ENCODE results near the gene RTN4RL2. TPM values are rescaled to one million over a fixed set of nuclear protein-coding genes. Genes with fewer than 3 reads are reported as not detected.

The RTN4RL2 gene
- total and polyA plus RNA-seq, 7 experiments from 2014 or later: 0.08 to 0.47 (median 0.27) TPM; not detected in 2

DNA sequence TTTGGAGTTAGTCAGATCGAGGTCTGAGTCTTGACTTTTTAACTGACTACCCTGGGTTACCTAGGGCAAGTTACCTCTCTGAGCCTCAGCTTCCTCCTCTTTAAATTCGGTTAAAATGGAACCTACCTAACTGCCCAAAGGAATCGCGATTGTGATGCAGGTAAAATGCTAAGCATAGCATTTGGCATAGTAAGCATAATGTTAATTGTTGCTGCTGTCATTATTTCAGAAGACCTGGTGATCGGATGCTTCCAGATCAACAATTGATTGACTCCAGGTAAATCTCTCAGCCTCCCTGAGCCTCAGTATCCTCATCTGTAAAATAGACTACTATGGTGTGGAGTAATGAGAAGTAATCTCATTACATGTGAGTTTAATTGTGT is 55.7 kb downstream of the RTN4RL2 start:
- ChIA-PET CTCF (interaction anchor here (0.9 to 5.3 kb wide), 5 partner anchors 9 to 128 kb away, joined by 3 to 43 read pairs (median 4); no protein-coding TSS in a partner anchor), POLR2A (interaction anchor here (1.0 to 3.1 kb wide), 5 partner anchors 8 to 91 kb away, joined by 3 to 12 read pairs (median 5); no protein-coding TSS in a partner anchor)
- Histone ChIP-seq H3K4me3 (ENCODE audit: low read length) (peak overlapping the region; percentile 63), H3K27me3 (ENCODE audit: control insufficient read depth in 2 of 2, insufficient read depth in 2 of 2, low read length in 2 of 2) (no peaks in the 10 kb centered on the region), H3K9me3 (ENCODE audit: control insufficient read depth in 2 of 3, low read length in 3 of 3) (no peaks in the 10 kb centered on the region), H3K27ac (ENCODE audit: low read depth, low read length) (peak overlapping the region; percentile 63), H3K36me3 (ENCODE audit: control insufficient read depth in 2 of 3, insufficient read depth in 3 of 3, low read length in 3 of 3) (peaks cover 0 to 12% (median 0%) of the 10 kb centered on the region in 3 experiments), H3K4me1 (ENCODE audit: control insufficient read depth in 2 of 2, insufficient read depth in 2 of 2, low read length in 2 of 2) (peaks cover 5 to 7% of the 10 kb centered on the region in 2 donors)
- Mint-ChIP-seq H3K27ac (peak overlapping the region; percentile 23 to 93 (median 73)), H3K9me3 (no peaks in the 10 kb centered on the region), H3K4me1 (peaks cover 19 to 31% (median 29%) of the 10 kb centered on the region in 7 donors), H3K36me3 (no peaks in the 10 kb centered on the region), H3K27me3 (peaks cover 0 to 10% (median 0%) of the 10 kb centered on the region in 5 donors), H3K4me3 (peak overlapping the region; percentile 89 to 99 (median 98))
- intact Hi-C loops (cut with micrococcal nuclease): no loop called here
- DNase-seq (no peak), ATAC-seq (no peak)

DNA sequence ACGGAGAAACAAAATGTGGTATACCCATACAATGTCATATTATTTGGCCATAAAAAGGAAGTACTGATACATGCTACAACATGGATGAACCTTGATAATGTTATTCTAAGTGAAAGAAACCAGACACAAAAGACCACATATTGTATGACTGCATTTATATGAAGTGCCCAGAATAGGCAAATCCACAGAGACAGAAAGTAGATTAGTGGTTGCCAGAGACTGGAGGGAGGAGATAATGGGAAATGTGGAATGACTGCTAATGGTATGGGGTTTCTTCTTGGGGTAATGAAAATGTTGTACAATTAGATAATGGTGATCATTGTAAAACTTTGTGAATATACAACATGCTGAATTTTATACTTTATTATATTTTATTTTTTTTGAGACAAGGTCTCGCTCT is 60.8 kb downstream of the RTN4RL2 start:
- H3K4me1 Mint-ChIP-seq: peaks cover under 1 to 4% (median 2%) of the 10 kb centered on the region in 7 donors
- CTCF ChIA-PET: interaction anchor here (0.6 to 2.1 kb wide), 5 partner anchors 15 to 175 kb away, joined by 3 to 12 read pairs (median 4); no protein-coding TSS in a partner anchor

DNA sequence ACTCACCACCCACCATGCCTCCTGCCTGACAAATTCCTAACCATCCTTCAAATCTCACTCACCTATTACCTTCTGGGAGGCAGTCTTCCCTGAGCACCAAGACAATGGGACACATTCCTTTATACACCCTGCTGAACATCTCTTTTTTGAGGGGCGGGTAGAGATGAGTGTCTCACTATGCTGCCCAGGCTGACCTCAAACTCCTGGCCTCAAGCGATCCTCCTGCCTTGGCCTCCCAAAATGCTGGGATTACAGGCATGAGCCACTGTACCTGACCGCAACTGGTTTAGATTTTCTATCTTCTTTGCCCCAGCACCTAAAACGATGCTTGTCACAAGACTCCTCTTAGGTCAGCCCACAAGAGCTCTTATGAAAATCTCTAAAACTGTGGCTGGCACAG is 63.1 kb downstream of the RTN4RL2 start:
- Mint-ChIP-seq H3K27ac (peak overlapping the region in 1 of 9 donors; percentile 1), H3K9me3 (peaks cover 0 to 5% (median 0%) of the 10 kb centered on the region in 11 donors), H3K4me1 (peaks cover 0 to 13% (median 10%) of the 10 kb centered on the region in 7 donors), H3K27me3 (no peaks in the 10 kb centered on the region), H3K4me3 (no peak overlapping the region), H3K36me3 (peaks cover 0 to 6% (median 0%) of the 10 kb centered on the region in 5 donors)
- CTCF ChIA-PET: interaction anchor here (0.9 to 9.1 kb wide), 3 partner anchors 30 to 66 kb away, joined by 11 to 286 read pairs (median 107); partner anchors contain the start of gene RTN4RL2
- DNase-seq (no peak), ATAC-seq (no peak)
- Histone ChIP-seq H3K36me3 (ENCODE audit: control insufficient read depth in 2 of 3, insufficient read depth in 3 of 3, low read length in 3 of 3) (peaks cover 0 to under 1% (median 0%) of the 10 kb centered on the region in 3 experiments), H3K4me3 (ENCODE audit: low read length) (no peak overlapping the region), H3K4me1 (ENCODE audit: control insufficient read depth in 2 of 2, insufficient read depth in 2 of 2, low read length in 2 of 2) (peaks cover 0 to 8% of the 10 kb centered on the region in 2 donors), H3K9me3 (ENCODE audit: control insufficient read depth in 2 of 3, low read length in 3 of 3) (no peaks in the 10 kb centered on the region), H3K27ac (ENCODE audit: low read depth, low read length) (no peak overlapping the region), H3K27me3 (ENCODE audit: control insufficient read depth in 2 of 2, insufficient read depth in 2 of 2, low read length in 2 of 2) (no peaks in the 10 kb centered on the region)
- POLR2A ChIA-PET: interaction anchor here (0.7 to 2.0 kb wide), 2 partner anchors 9 to 70 kb away, joined by 3 to 12 read pairs; partner anchors contain the start of gene SLC43A1
- intact Hi-C loops (cut with micrococcal nuclease): no loop called here

More for the DNA sequence above, 60.8 kb downstream of the RTN4RL2 start:
- Histone ChIP-seq H3K4me1 (ENCODE audit: control insufficient read depth in 2 of 2, insufficient read depth in 2 of 2, low read length in 2 of 2) (no peaks in the 10 kb centered on the region), H3K4me3 (ENCODE audit: low read length) (no peak overlapping the region), H3K27me3 (ENCODE audit: control insufficient read depth in 2 of 2, insufficient read depth in 2 of 2, low read length in 2 of 2) (no peaks in the 10 kb centered on the region), H3K9me3 (ENCODE audit: control insufficient read depth in 2 of 3, low read length in 3 of 3) (no peaks in the 10 kb centered on the region), H3K36me3 (ENCODE audit: control insufficient read depth in 2 of 3, insufficient read depth in 3 of 3, low read length in 3 of 3) (no peaks in the 10 kb centered on the region), H3K27ac (ENCODE audit: low read depth, low read length) (no peak overlapping the region)
- no peak for DNase-seq
- peaks cover 0 to 5% (median 0%) of the 10 kb centered on the region in 11 donors for H3K9me3 Mint-ChIP-seq
- no peak for ATAC-seq
- intact Hi-C loops (cut with micrococcal nuclease): no loop called here
- H3K27ac Mint-ChIP-seq: no peak overlapping the region
- peaks cover 0 to 7% (median 0%) of the 10 kb centered on the region in 5 donors for H3K27me3 Mint-ChIP-seq
- POLR2A ChIA-PET: no interaction called here
- no peak overlapping the region for H3K4me3 Mint-ChIP-seq
- peaks cover 0 to 4% (median 0%) of the 10 kb centered on the region in 5 donors for H3K36me3 Mint-ChIP-seq

Other genes starting within 250 kb of the RTN4RL2 start
- gene APLNR, start 223.3 kb upstream of the RTN4RL2 start, total RNA-seq: not detected
- gene APLNR, start 223.3 kb upstream of the RTN4RL2 start, polyA plus RNA-seq: not detected
- gene TNKS1BP1, start 135.6 kb upstream of the RTN4RL2 start, total RNA-seq: 10 to 100 TPM; 11.2 to 22.0 (median 15.9) TPM
- 1 to 10 TPM; 2.8 to 7.5 TPM for gene TNKS1BP1, start 135.6 kb upstream of the RTN4RL2 start, polyA plus RNA-seq
- 100 to 1,000 TPM in 1 of 5 experiments, 10 to 100 TPM in 4; 46.9 to 146 (median 70.1) TPM for gene SSRP1, start 124.6 kb upstream of the RTN4RL2 start, total RNA-seq
- gene SSRP1, start 124.6 kb upstream of the RTN4RL2 start, polyA plus RNA-seq: 10 to 100 TPM; 34.3 to 48.9 TPM
- not detected for gene P2RX3, start 122.2 kb upstream of the RTN4RL2 start, total RNA-seq
- gene P2RX3, start 122.2 kb upstream of the RTN4RL2 start, polyA plus RNA-seq: not detected
- gene PRG3, start 79.4 kb upstream of the RTN4RL2 start, total RNA-seq: not detected
- gene PRG3, start 79.4 kb upstream of the RTN4RL2 start, polyA plus RNA-seq: not detected
- gene PRG2, start 69.9 kb upstream of the RTN4RL2 start, total RNA-seq: 1 to 10 TPM in 1 of 5 experiments, under 1 TPM in 2, not detected in 2; 0.44 to 1.7 (median 0.48) TPM
- gene PRG2, start 69.9 kb upstream of the RTN4RL2 start, polyA plus RNA-seq: not detected
- gene SLC43A3, start 33.4 kb upstream of the RTN4RL2 start, total RNA-seq: 10 to 100 TPM; 10.5 to 67.9 (median 12.2) TPM
- 10 to 100 TPM; 10.0 to 16.7 TPM for gene SLC43A3, start 33.4 kb upstream of the RTN4RL2 start, polyA plus RNA-seq
- gene SLC43A1, start 55.2 kb downstream of the RTN4RL2 start, total RNA-seq: 10 to 100 TPM; 10.1 to 19.2 (median 16.3) TPM
- 10 to 100 TPM; 12.7 to 15.4 TPM for gene SLC43A1, start 55.2 kb downstream of the RTN4RL2 start, polyA plus RNA-seq
- 10 to 100 TPM; 23.7 to 52.8 (median 34.7) TPM for gene TIMM10, start 70.2 kb downstream of the RTN4RL2 start, total RNA-seq
- 10 to 100 TPM; 76.5 to 79.4 TPM for gene TIMM10, start 70.2 kb downstream of the RTN4RL2 start, polyA plus RNA-seq
- gene SMTNL1, start 77.1 kb downstream of the RTN4RL2 start, total RNA-seq: not detected
- under 1 TPM; 0.28 to 0.44 TPM for gene SMTNL1, start 77.1 kb downstream of the RTN4RL2 start, polyA plus RNA-seq
- 100 to 1,000 TPM in 1 of 5 experiments, 10 to 100 TPM in 4; 51.1 to 326 (median 64.2) TPM for gene UBE2L6, start 107.1 kb downstream of the RTN4RL2 start, total RNA-seq
- gene UBE2L6, start 107.1 kb downstream of the RTN4RL2 start, polyA plus RNA-seq: 100 to 1,000 TPM; 236 to 238 TPM
- gene SERPING1, start 137.2 kb downstream of the RTN4RL2 start, total RNA-seq: 1 to 10 TPM in 1 of 5 experiments, under 1 TPM in 2, not detected in 2; 0.21 to 3.7 (median 0.97) TPM
- gene SERPING1, start 137.2 kb downstream of the RTN4RL2 start, polyA plus RNA-seq: not detected
- gene YPEL4, start 189.4 kb downstream of the RTN4RL2 start, total RNA-seq: 10 to 100 TPM in 2 of 5 experiments, 1 to 10 TPM in 2, under 1 TPM in 1; 0.70 to 13.4 (median 4.3) TPM
- under 1 TPM; 0.15 to 0.18 TPM for gene YPEL4, start 189.4 kb downstream of the RTN4RL2 start, polyA plus RNA-seq
- 10 to 100 TPM; 12.8 to 18.5 (median 14.7) TPM for gene CLP1, start 197.2 kb downstream of the RTN4RL2 start, total RNA-seq
- gene CLP1, start 197.2 kb downstream of the RTN4RL2 start, polyA plus RNA-seq: 10 to 100 TPM; 10.1 to 10.3 TPM
- gene ZDHHC5, start 207.6 kb downstream of the RTN4RL2 start, total RNA-seq: 10 to 100 TPM; 51.4 to 82.2 (median 59.1) TPM
- 10 to 100 TPM; 26.9 to 44.5 TPM for gene ZDHHC5, start 207.6 kb downstream of the RTN4RL2 start, polyA plus RNA-seq

Measured in naive thymus-derived CD4-positive, alpha-beta T cell (primary cell).